HG03432 (cell line): ENCODE results near the gene MCRIP1.

Source experiments
- ATAC-seq: cut with Tn5 transposase; IDR thresholded peaks from one replicate; pipeline ENCODE4 v1.9.1; 2021; ENCODE audit warnings: mild to moderate bottlenecking, moderate library complexity; ENCODE audit not compliant: unreplicated experiment

The MCRIP1 gene

DNA sequence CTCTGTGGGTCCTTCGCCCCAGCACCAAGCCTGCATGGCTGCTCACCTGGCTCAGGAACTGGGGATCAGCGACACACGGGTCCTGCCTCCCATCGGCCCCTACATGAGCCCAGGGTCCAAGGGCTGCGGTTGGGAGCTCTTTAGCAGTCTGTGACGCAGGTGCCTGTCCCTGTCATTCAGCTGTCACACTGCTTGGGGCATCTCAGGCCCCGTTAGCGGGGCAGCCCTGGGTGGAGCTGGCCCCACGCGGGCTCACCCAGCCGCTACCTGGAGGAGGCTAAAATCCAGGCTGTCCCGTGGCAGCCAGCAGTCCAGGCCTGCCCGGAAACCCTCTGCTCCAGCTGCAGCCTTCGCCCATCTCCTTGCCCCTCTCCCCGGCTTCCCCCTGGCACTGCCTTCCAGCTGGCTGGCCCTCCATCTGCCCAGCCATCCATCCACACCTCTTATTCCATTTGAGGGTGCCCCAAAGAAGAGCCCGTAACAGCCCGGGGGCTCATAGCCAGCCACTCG is 25.8 kb downstream of the MCRIP1 start:
- no peak for ATAC-seq

DNA sequence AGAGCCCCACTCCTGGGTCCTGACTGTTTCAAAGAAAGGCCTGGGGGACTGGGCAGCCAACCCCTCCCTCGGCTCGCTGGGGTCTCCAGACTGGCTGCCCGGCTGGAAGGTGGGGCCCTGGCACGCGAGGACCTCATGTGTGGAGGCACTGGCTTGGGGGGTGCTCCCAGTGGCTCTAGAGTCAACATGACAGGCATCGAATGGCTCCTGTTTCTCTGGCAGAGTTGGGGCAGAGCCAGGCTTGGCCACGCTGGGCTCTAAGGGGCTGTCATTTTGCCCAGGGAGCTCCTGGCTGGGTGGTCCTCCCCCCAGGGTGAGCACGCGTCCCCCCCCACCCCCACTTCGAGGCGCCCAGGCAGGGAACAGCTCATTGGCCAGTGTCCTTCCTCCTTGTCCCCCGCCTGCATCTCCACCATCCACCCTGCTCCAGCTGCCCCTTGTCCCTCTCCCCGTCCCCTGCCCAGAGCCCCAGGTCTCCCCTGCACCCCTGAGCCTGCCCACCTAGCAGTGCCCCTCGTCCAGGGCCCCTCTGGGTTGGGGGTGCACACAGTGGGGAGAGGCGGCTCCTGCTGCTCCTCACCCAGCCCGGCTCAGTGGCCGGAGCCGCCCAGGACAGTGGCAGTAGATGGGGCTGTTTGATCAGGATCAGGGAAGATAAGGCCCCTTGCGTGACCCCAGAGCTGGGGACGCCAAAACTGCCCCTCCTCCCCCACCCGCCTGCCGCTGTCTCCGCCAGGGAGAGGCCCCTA is 26.5 kb downstream of the MCRIP1 start:
- no peak for ATAC-seq

DNA sequence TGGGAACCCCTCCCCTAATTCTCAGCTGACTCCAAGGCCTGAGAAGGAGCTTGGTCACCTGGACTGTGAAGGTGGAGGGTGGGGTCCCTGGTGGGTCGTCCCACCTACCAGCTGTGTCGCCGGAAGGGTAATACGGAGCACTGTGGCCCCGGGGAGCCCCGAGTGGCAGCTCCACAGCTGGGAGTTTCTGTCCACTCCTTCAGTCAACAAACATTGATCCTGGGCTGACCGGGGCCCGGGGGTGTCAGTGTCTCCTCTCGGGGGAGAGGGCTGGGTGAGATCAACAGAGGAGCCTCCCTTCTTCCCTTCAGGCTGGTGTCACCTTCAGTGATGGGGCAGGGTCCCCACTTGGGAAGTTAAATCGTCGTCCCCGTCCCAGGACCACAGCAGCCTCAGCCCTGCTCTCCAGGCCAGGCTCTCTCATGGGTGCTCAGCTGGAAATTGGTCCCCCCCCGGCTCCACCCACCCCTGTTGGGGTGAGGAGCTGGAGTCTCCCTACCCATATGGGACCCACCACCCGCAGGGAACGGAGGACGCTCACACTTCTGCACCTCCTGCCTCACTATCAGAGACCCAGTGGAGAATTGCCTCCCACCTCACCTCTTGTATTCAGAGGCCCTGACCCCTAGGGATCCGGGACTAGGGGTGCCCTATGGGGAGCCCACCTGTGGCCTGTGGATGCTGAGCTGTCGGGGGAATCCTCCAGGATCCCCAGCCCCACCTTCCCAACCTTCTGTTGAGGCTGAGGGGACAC is 27.2 kb downstream of the MCRIP1 start:
- no peak for ATAC-seq

DNA sequence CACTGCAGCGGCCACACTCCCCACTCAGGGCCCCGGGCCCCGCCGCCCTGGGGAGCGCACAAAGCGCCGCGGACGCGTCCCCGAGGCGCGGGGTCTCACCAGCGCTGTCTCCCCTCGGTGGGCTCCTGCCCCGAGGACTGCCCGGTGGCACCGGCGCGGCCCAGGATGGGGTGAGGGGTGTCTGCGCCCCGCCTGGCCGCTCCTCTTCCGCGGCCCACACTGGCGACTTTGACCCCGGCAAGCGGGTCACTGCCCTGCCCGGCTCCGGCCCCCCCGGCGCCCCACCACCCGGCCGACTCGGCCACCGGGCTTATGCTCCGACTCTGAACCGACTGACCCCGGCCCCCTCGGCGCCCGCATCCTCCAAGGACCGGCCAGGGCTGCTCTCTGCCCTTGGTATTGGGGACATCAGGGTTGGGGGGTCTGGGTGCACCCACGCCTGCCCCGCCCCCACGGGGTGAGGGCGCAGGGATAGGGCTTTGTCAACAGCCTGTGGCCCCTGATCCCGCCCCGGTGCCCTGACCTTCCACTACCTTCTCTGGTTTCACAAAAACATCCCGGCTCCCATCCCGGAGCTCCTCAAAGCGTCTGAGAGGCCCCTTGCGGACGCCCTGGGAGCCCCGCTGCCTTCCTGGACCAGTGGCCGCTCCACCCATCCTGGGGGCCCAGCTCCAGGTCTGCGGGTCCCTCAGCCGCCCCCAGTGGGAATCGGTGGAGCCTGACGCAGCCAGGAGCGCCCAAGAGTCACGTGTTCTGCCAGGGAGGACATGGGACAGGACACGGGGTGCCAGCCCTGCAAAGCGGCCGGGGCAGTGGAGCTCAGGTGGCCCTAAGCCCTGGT is 28.3 kb downstream of the MCRIP1 start:
- no peak for ATAC-seq

DNA sequence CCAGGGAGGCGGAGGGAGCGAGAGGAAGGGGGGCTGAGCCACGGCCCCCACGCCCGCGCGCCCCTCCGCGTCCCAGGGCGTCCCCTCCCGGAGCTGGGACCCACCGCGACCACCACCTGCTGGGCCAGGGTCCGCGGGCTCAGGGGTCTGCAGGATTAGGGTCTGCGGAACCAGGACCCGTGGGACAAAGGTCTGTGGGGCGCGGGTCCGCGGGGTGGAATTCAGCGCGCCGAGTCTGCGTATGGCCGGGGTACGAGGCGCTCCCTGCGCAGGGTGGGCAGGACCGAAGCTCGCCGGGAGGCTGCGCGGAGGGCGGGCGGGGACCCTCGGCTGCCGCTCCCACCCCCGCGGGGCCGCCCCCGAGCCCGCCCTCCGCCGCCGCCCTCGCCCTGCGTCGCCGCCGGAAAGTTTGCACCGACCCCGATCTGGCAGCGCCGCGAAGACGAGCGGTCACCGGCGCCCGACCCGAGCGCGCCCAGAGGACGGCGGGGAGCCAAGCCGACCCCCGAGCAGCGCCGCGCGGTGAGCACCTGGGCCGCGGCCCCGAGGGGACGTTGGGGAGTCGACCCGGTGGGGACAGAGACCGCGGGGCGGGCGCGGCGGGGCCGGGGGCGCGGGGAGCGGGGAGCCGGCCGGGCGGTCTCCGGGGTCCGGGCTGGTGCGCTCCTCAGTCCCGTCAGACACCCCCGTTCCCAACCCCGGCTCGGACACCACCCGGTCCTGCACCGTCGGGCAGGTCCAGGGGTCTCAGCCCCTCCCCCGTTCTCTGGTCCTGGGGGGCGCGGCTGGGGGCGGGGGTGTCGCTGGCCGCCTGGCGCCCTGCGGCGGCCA is 29.1 kb downstream of the MCRIP1 start, which contains the start of gene GCGR:
Gene GCGR, plus strand, starts transcription at position 423 of the 831 bp plus-strand sequence. CDS start 4,869 bp downstream, outside the sequence.
- ATAC-seq = no peak

DNA sequence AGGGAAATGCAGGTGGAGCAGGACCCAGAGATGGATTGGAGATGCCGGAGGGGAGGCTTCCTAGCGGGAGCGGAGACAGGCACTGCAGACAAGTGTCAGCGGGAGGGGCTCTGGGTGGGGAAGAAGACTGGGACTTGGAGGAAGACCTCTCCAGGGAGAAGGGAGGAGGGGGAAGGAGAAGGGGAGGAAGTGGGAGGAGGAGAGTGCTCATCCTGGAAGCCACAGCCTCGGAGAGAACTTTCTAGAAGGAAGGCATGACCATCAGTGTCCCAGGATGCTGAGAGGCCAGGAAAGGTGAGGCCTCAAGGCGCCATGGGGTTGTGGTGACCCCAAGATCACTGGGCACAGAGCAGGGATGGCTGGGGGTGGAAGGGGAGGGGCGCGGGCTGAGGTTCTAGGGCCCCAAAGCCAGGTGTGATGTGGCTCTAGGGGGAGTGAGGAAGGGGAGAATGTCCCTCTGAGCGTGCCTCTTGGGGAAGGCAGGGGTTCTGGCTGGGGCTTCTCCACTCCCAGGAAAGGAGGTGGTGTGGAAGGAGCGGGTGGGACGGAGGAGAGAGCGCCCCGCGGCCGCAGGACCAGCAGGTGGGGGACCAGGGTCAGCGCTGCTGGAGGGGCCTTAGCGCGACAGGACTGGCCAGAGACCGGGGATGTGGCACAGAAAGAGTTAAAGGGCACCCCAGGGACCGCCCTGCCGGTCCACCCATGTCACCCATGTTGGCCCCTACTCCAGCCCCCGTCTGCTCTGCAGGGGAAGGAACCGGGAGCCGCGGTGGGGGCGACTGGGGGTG is 30.0 kb downstream of the MCRIP1 start:
- ATAC-seq = no peak

DNA sequence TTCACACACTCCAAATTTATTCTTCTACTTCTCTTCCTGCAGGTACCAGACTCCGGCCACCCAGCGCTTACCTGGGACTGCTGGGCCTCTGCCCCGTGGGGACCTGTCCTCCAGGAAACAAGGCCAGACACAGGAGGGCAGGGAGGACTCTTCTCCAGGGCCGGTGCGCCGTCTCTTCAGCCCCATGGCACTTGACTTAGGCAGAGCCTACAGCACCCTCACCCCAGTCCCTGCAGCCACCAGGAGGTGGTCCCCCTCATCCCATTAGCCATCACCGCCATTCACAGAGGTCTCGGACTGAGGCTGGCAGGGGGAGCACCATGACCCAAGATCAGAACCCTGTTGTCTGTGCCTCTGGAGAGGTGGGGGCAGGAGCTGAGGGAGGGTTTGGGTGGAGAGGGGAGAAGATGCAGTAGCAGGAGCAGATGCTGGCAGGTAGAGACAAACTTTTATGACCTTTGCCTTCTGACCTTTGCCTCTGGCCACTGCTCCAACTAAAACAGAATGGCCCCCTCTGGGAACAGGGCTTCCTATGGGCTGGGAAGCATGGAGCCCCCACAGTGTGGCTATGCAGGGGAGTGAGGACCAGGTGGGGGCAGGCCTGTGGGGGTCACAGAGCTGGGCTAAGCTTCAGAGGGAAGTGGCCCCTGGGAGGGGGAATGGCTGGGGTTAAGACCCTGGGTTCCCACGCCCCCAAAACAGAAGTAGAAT is 30.9 kb downstream of the MCRIP1 start:
- no peak for ATAC-seq

DNA sequence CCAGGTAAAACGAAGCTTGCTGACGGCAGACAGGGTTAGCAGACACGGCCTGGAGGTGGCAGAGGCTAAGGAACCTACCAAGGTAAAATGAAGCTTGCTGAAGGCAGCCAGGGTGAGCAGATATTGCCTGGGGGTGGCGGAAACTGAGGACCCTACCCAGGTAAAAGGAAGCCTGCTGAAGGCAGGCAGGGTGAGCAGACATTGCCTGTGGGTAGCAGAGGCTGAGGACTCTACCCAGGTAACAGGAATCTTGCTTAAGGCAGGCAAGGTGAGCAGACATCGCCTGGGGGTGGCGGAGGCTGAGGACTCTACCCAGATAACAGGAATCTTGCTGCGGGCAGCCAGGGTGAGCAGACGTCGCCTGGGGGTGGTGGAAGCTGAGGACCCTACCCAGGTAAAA is 31.8 kb downstream of the MCRIP1 start:
- no peak for ATAC-seq

DNA sequence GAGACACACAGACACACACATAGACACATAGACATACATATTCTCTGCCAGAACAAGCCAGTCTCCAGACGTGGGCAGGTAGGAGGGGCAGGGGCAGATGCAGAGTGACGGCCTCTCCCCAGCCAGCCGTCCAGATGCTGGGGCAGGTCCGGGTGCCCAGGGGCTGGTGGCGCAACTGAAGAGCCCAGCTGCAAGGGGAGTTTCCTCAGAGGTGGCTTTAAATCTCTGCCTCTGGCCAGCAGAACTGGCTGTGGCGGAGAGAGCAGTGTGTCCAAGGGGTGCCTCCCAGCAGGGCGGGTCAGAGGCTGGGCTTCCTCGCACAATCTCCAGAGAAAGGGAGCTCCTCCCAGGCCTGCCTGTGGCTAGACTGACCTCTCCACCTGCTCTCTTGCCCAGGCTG is 38.6 kb downstream of the MCRIP1 start:
- no peak for ATAC-seq

DNA sequence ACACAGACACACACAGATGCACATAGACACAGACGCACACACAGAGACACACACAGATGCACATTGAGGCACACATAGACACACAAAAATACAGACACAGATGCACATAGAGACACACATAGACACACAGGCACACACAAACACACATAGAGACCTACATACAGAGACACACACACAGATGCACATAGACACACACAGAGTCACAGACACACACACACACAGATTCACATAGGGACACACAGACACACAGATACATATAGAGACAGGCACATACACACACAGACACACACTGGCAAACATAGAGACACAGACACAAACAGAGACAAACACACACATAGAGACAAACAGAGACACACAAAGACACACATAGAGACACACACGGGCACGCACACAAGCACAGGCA is 39.0 kb downstream of the MCRIP1 start:
- no peak for ATAC-seq

DNA sequence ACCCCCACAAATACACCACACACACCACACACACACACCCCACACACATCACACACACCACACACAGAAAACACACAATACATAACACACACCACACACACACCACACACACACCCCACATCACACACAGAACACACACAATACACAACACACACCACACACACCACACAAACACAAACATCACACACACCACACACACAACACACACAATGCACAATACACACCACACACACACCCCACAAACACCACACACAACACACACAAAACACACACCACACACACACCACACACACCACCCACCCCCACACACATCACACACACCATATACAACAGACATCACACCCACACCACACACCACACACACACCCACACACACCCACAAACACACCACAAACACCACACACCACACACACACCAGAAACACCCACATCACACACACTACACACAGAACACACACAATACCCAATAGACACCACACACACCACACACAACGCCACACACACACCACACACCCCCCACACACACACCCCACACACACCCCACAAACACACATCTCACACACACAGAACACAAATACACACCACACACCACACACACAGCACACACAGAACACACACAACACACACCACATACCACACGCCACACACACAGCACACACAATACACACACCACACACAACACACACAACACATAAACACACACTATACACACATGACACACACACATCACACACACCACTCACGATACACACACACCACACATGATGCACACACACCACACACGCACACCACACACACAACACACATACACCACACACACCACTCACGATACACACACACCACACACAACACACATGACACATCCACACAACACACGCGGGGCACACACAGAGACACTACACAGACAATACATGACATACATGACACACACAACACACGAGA is 40.1 kb downstream of the MCRIP1 start:
- no peak for ATAC-seq
